H9 (cell line): ENCODE results near the gene ZNF644. TPM values are rescaled to one million over a fixed set of nuclear protein-coding genes. Genes with fewer than 3 reads are reported as not detected.

ENCODE experiments used
- DNase-seq: peaks from one replicate; pipeline ENCODE4 v3.0.0-alpha.2; 2017
- H2AFZ ChIP-seq: one replicate; pipeline ENCODE4 v1.6.1; 2013; ENCODE audit warnings: mild to moderate bottlenecking, low read length, control low read depth, moderate library complexity
- H2AK5ac ChIP-seq: 2 replicates; pipeline ENCODE4 v1.6.1; 2013; ENCODE audit warnings: low read length, control low read depth, mixed read lengths; ENCODE audit not compliant: insufficient read length
- H2BK120ac ChIP-seq: one replicate; pipeline ENCODE4 v1.6.1; 2013; ENCODE audit warnings: low read depth, mild to moderate bottlenecking, low read length, control low read depth, inconsistent platforms; ENCODE audit not compliant: poor library complexity, severe bottlenecking
- H2BK12ac ChIP-seq: 2 replicates; pipeline ENCODE4 v1.6.1; 2013; ENCODE audit warnings: low read length, control low read depth, mixed read lengths, low read depth; ENCODE audit not compliant: insufficient read length
- H2BK15ac ChIP-seq: 2 replicates; pipeline ENCODE4 v1.6.1; 2013; ENCODE audit warnings: low read depth, low read length, control low read depth
- H2BK20ac ChIP-seq: one replicate; pipeline ENCODE4 v1.6.1; 2013; ENCODE audit warnings: low read depth, mild to moderate bottlenecking, low read length, control low read depth, inconsistent platforms; ENCODE audit not compliant: poor library complexity, severe bottlenecking
- H2BK5ac ChIP-seq: 2 replicates; pipeline ENCODE4 v1.6.1; 2013; ENCODE audit warnings: low read length, control low read depth, mixed read lengths; ENCODE audit not compliant: insufficient read length
- H3K14ac ChIP-seq: 2 replicates; pipeline ENCODE4 v1.6.1; 2013; ENCODE audit warnings: low read length, control low read depth; ENCODE audit not compliant: insufficient read depth
- H3K18ac ChIP-seq: 2 replicates; pipeline ENCODE4 v1.6.1; 2013; ENCODE audit warnings: low read depth, mild to moderate bottlenecking, mixed read lengths, low read length, control low read depth; ENCODE audit not compliant: insufficient read length
- H3K23ac ChIP-seq: 2 replicates; pipeline ENCODE4 v1.6.1; 2013; ENCODE audit warnings: low read length, control low read depth, mixed read lengths, low read depth; ENCODE audit not compliant: insufficient read length
- H3K23me2 ChIP-seq: 2 replicates; pipeline ENCODE4 v1.6.1; 2013; ENCODE audit warnings: low read depth, mild to moderate bottlenecking, mixed read lengths, low read length, control low read depth; ENCODE audit not compliant: insufficient read length, poor library complexity, severe bottlenecking
- H3K27ac ChIP-seq: 2 replicates; pipeline ENCODE4 v1.5.1; 2013; ENCODE audit warnings: low read length, control low read depth, mixed read lengths, low read depth; ENCODE audit not compliant: insufficient read length
- H3K27me3 ChIP-seq: 2 replicates; pipeline ENCODE4 v1.6.1; 2013; ENCODE audit warnings: low read length, control low read depth, inconsistent platforms; ENCODE audit not compliant: insufficient read depth
- H3K4ac ChIP-seq: 2 replicates; pipeline ENCODE4 v1.6.1; 2013; ENCODE audit warnings: low read depth, mild to moderate bottlenecking, control low read depth, inconsistent platforms, low read length, moderate library complexity
- H3K4me1 ChIP-seq: 2 replicates; pipeline ENCODE4 v1.6.1; 2013; ENCODE audit warnings: low read length, control low read depth, inconsistent platforms; ENCODE audit not compliant: insufficient read depth
- H3K4me2 ChIP-seq: 2 replicates; pipeline ENCODE4 v1.6.1; 2013; ENCODE audit warnings: low read length, control low read depth, mixed read lengths; ENCODE audit not compliant: insufficient read length, insufficient read depth
- H3K56ac ChIP-seq: 2 replicates; pipeline ENCODE4 v1.6.1; 2013; ENCODE audit warnings: low read depth, mild to moderate bottlenecking, mixed read lengths, low read length, control low read depth; ENCODE audit not compliant: insufficient read length
- H3K79me1 ChIP-seq: 2 replicates; pipeline ENCODE4 v1.6.1; 2013; ENCODE audit warnings: low read depth, mild to moderate bottlenecking, moderate library complexity, low read length, control low read depth, inconsistent platforms; ENCODE audit not compliant: insufficient read depth, poor library complexity, severe bottlenecking
- H3K79me2 ChIP-seq: 2 replicates; pipeline ENCODE4 v1.6.1; 2013; ENCODE audit warnings: low read length, control low read depth, inconsistent platforms; ENCODE audit not compliant: insufficient read depth
- H3K9ac ChIP-seq: 2 replicates; pipeline ENCODE4 v1.6.1; 2013; ENCODE audit warnings: low read length, control low read depth, mixed read lengths; ENCODE audit not compliant: insufficient read length; ENCODE audit errors: extremely low read depth
- H3K9me3 ChIP-seq: one replicate; pipeline ENCODE4 v1.6.1; 2013; ENCODE audit warnings: low read depth, low read length, inconsistent platforms; ENCODE audit not compliant: control insufficient read depth
- H3T11ph ChIP-seq: one replicate; pipeline ENCODE4 v1.6.1; 2013; ENCODE audit warnings: mild to moderate bottlenecking, low read length, control low read depth, inconsistent platforms
- H4K20me1 ChIP-seq: one replicate; pipeline ENCODE4 v1.6.1; 2013; ENCODE audit not compliant: control insufficient read depth, insufficient read length, insufficient read depth
- H4K5ac ChIP-seq: 2 replicates; pipeline ENCODE4 v1.6.1; 2013; ENCODE audit warnings: low read depth, mild to moderate bottlenecking, mixed read lengths, low read length, control low read depth; ENCODE audit not compliant: insufficient read length
- H4K8ac ChIP-seq: replicated peaks from 2 replicates; pipeline ENCODE4 v1.6.1; 2013; ENCODE audit warnings: low read length, control low read depth, mixed read lengths, low read depth; ENCODE audit not compliant: insufficient read length
- H4K91ac ChIP-seq: 2 replicates; pipeline ENCODE4 v1.6.1; 2013; ENCODE audit warnings: low read depth, mild to moderate bottlenecking, moderate library complexity, mixed read lengths, low read length, control low read depth; ENCODE audit not compliant: insufficient read length
- H3K27ac Mint-ChIP-seq, 3 experiments: 2 replicates in 2 of 3; 3 replicates in 1 of 3; pipeline ENCODE4 v1.8.0; 2020 to 2021; ENCODE audit warnings: mixed read lengths in 3 of 3, mild to moderate bottlenecking in 1 of 3, moderate library complexity in 1 of 3
- H3K27me3 Mint-ChIP-seq: 2 replicates; pipeline ENCODE4 v1.8.0; 2021; ENCODE audit warnings: low read depth, mild to moderate bottlenecking, moderate library complexity, mixed read lengths
- H3K36me3 Mint-ChIP-seq, 3 experiments: 2 replicates in 2 of 3; 3 replicates in 1 of 3; pipeline ENCODE4 v1.8.0; 2020 to 2021; ENCODE audit warnings: low read depth in 3 of 3, mixed read lengths in 3 of 3; ENCODE audit not compliant: insufficient read depth in 1 of 3
- H3K4me1 Mint-ChIP-seq, 2 experiments: 2 replicates each; pipeline ENCODE4 v1.8.0; 2020; ENCODE audit warnings: mixed read lengths in 2 of 2
- H3K4me3 Mint-ChIP-seq, 2 experiments: 2 replicates in 1 of 2; 3 replicates in 1 of 2; pipeline ENCODE4 v1.8.0; 2020 to 2021; ENCODE audit warnings: mild to moderate bottlenecking in 2 of 2, mixed read lengths in 2 of 2, moderate library complexity in 1 of 2
- H3K9me3 Mint-ChIP-seq, 2 experiments: 2 replicates in 1 of 2; 3 replicates in 1 of 2; pipeline ENCODE4 v1.8.0; 2020; ENCODE audit warnings: mild to moderate bottlenecking in 2 of 2, mixed read lengths in 2 of 2, moderate library complexity in 1 of 2
- CTCF ChIP-seq: fragments of 200-600 bp; sonication (generic); conservative IDR thresholded peaks from 3 replicates; pipeline ENCODE4 v1.8.0; 2021; ENCODE audit warnings: antibody characterized with exemption, mild to moderate bottlenecking
- WGBS: extraction: QIAGEN DNeasy Blood & Tissue Kit; methylation state at CpG from one replicate; pipeline ENCODE4 v1.1.7; 2013; ENCODE audit warnings: missing lambda C conversion rate, low lambda C conversion rate, mixed read lengths; ENCODE audit not compliant: insufficient read length; ENCODE audit errors: extremely low coverage; 5-methylcytosine and 5-hydroxymethylcytosine counted together
- total RNA-seq: library from RNA; stranded (reverse); gene quantifications from 2 replicates; pipeline ENCODE4 v1.2.1, GENCODE V29; 2021

ZNF644 gene
- total RNA-seq, 1 experiment from 2014 or later: 78.9 TPM

- Histone ChIP-seq H2BK120ac (no peak overlapping the region), H2BK12ac (no peak overlapping the region), H3K27me3 (0 out of 2 replicates have a peak, but pooled peaks cover 4% of the 10 kb centered on the region), H2AFZ (no peak overlapping the region), H3K79me2 (no peaks in the 10 kb centered on the region), H3K56ac (no peak overlapping the region), H3T11ph (no peak overlapping the region), H3K23me2 (no peaks in the 10 kb centered on the region), H3K9ac (no peak overlapping the region), H4K20me1 (no peaks in the 10 kb centered on the region), H4K5ac (no peak overlapping the region), H3K14ac (no peak overlapping the region), H2BK5ac (no peak overlapping the region), H3K9me3 (no peaks in the 10 kb centered on the region), H3K18ac (no peak overlapping the region), H3K27ac (no peak overlapping the region), H3K4ac (no peak overlapping the region), H3K79me1 (no peaks in the 10 kb centered on the region), H2BK20ac (no peak overlapping the region), H2AK5ac (no peak overlapping the region), H3K4me1 (no peaks in the 10 kb centered on the region), H4K91ac (no peak overlapping the region), H2BK15ac (no peak overlapping the region), H3K4me2 (no peak overlapping the region), H3K23ac (no peak overlapping the region), H4K8ac (no peak overlapping the region)
- no peak overlapping the region for H3K4me3 Mint-ChIP-seq
- WGBS: no CpG with 5 or more reads among the region's 2 CpGs
- no peak for TF ChIP-seq CTCF
- H3K27me3 Mint-ChIP-seq: peaks cover 2% of the 10 kb centered on the region; the same call in 1 of the 2 replicates
- H3K4me1 Mint-ChIP-seq: peaks cover 0 to 5% of the 10 kb centered on the region in 2 experiments; a peak in 1 of 4 replicates
- peaks cover 2 to 3% of the 10 kb centered on the region in 2 experiments; a peak in 3 of 5 replicates for H3K9me3 Mint-ChIP-seq
- DNase-seq: no peak
- H3K36me3 Mint-ChIP-seq: peaks cover 0 to 8% (median 3%) of the 10 kb centered on the region in 3 experiments; a peak in 4 of 7 replicates
- H3K27ac Mint-ChIP-seq: no peak overlapping the region
These were observed 35.9 kb upstream of the ZNF644 start for GRCh38 chr1:91057784-91058183.
